Lung (tissue), 12 donors: ENCODE measurements around the gene PC. TPM values are rescaled to one million over a fixed set of nuclear protein-coding genes. Genes with fewer than 3 reads are reported as not detected.
A peak's percentile ranks its signal among the peaks of the same experiment; 100 is the strongest.

Experiments
- ATAC-seq: fragments of 200-7000 bp; cut with Tn5 transposase; one replicate; pipeline ENCODE4 v1.9.1; 2020; ENCODE audit warnings: moderate number of reproducible peaks; ENCODE audit not compliant: insufficient read depth, low FRiP score
- DNase-seq, 3 donors: peaks; one replicate each; pipeline ENCODE4 v3.0.0-alpha.2; 2013 to 2017
- H3K27ac ChIP-seq, 2 donors: one replicate each; pipeline ENCODE4 v1.5.1; 2013; ENCODE audit warnings: mild to moderate bottlenecking in 2 of 2, moderate library complexity in 2 of 2, control low read depth in 1 of 2, inconsistent platforms in 1 of 2, low read depth in 1 of 2, low read length in 1 of 2
- H3K27me3 ChIP-seq, 3 donors: one replicate each; pipeline ENCODE4 v1.5.1; 2013; ENCODE audit warnings: low read length in 2 of 3; ENCODE audit not compliant: control insufficient read depth in 3 of 3, insufficient read depth in 3 of 3
- H3K36me3 ChIP-seq, 4 donors: one replicate each; pipeline ENCODE4 v1.5.1; 2013; ENCODE audit warnings: low read length in 4 of 4, mild to moderate bottlenecking in 1 of 4, moderate library complexity in 1 of 4; ENCODE audit not compliant: control insufficient read depth in 4 of 4, insufficient read depth in 4 of 4
- H3K4me1 ChIP-seq, 5 donors: one replicate each; pipeline ENCODE4 v1.5.1; 2013; ENCODE audit warnings: low read length in 5 of 5, mild to moderate bottlenecking in 2 of 5, moderate library complexity in 1 of 5; ENCODE audit not compliant: control insufficient read depth in 5 of 5, insufficient read depth in 5 of 5
- H3K4me3 ChIP-seq: one replicate; pipeline ENCODE4 v1.5.1; 2013; ENCODE audit warnings: mild to moderate bottlenecking, control low read depth, moderate library complexity
- H3K9ac ChIP-seq, 2 donors: one replicate each; pipeline ENCODE4 v1.5.1; 2013; ENCODE audit warnings: low read length in 2 of 2, control low read depth in 1 of 2; ENCODE audit not compliant: insufficient read depth in 1 of 2
- H3K9me3 ChIP-seq, 4 donors: one replicate each; pipeline ENCODE4 v1.5.1; 2013; ENCODE audit warnings: low read length in 3 of 4, mild to moderate bottlenecking in 1 of 4, moderate library complexity in 1 of 4; ENCODE audit not compliant: control insufficient read depth in 4 of 4, insufficient read depth in 3 of 4
- CTCF ChIP-seq: IDR thresholded peaks from 2 replicates; pipeline ENCODE4 v1.5.1; 2012; ENCODE audit warnings: mild to moderate bottlenecking; ENCODE audit errors: control extremely low read depth, extremely low read depth
- WGBS, 2 donors: extraction: QIAGEN DNeasy Blood & Tissue Kit; methylation state at CpG; one replicate each; pipeline ENCODE4 v1.1.7; 2013; 5-methylcytosine and 5-hydroxymethylcytosine counted together
- polyA plus RNA-seq, 2 donors: library from polyadenylated mRNA; stranded (reverse); fragments of 200-250 nt; gene quantifications; one replicate each; pipeline ENCODE4 v1.2.1, GENCODE V29; 2013
- total RNA-seq, 2 donors: library from RNA; depleted of rRNA in 1 of 2; stranded (reverse); fragments of >200 nt in 1 of 2; gene quantifications; one replicate each; pipeline ENCODE4 v1.2.1, GENCODE V29; 2014 to 2021
- donor health status: control.
- donor health status: control.
- donor health status: Bipolar disorder and iron deficiency.
- donor health status: healthy.
- donor health status: DM: yes; HTN: yes; CAD: no.

Gene PC
- total and polyA plus RNA-seq, 4 donors = 5.5 to 32.5 (median 12.0) TPM

DNA sequence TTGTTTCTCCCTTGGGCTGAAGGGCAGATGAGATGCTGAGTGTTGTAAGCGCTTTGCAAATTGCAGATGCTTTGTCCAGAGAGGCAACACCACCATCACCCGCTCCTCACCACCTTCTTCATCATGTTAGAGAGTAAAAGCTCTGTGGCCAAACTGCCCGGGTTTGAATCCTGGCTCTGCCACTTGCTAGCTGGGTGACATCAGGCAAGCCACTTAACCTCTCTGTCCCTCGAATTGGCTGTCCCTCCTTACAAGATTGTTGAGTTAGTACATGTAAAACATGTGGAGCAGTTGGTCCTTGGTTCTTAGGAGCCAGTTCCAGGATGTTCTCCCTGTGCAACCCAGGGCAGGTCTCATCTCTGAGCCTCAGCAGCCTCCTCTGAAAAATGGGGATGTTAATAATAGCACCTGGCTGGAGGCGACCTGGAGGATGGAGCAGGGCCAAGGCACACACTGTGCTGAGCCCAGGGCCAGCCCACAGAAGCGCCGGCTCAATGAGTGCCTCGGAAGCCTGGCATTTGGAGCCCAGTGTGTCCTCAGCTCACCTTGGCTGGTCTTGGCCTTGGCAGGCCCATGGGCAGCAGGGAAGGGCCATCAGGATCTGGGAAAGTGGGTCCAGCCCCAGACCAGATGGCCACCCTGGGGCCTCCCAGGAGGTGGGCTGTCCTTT is 27.5 kb upstream of the PC start:
- Histone ChIP-seq H3K27ac (no peak overlapping the region), H3K36me3 (no peaks in the 10 kb centered on the region), H3K27me3 (no peaks in the 10 kb centered on the region), H3K9ac (no peak overlapping the region), H3K4me3 (no peak overlapping the region), H3K9me3 (no peaks in the 10 kb centered on the region), H3K4me1 (peaks cover 0 to 4% (median 3%) of the 10 kb centered on the region in 5 donors)
- ATAC-seq (no peak), DNase-seq (no peak)
- WGBS, 2 donors = 77 to 89% methylated on average over 8 of the region's 8 CpGs
- TF ChIP-seq CTCF = no peak

- 91 to 94% methylated on average over 5 of the region's 5 CpGs for WGBS, 2 donors
- Histone ChIP-seq H3K27me3 (no peaks in the 10 kb centered on the region), H3K27ac (no peak overlapping the region), H3K9me3 (peaks cover 0 to 4% (median 1%) of the 10 kb centered on the region in 4 donors), H3K4me1 (peaks cover 0 to 4% (median 3%) of the 10 kb centered on the region in 5 donors), H3K4me3 (no peak overlapping the region), H3K36me3 (no peaks in the 10 kb centered on the region), H3K9ac (no peak overlapping the region)
- DNase-seq = no peak
- no peak for TF ChIP-seq CTCF
- ATAC-seq = no peak
These were observed 25.2 kb upstream of the PC start for GRCh38 chr11:66983275-66983924.

GRCh38 chr11:66981976-66982578 is 23.9 kb upstream of the PC start:
- H3K36me3 ChIP-seq = no peaks in the 10 kb centered on the region
- peaks cover 0 to 3% (median 0%) of the 10 kb centered on the region in 5 donors for H3K4me1 ChIP-seq
- no peak overlapping the region for H3K9ac ChIP-seq
- H3K27ac ChIP-seq = no peak overlapping the region
- no peak overlapping the region for H3K4me3 ChIP-seq
- peak; percentile 74 to 85 (median 79) for DNase-seq
- WGBS, 2 donors = 10% methylated on average over 9 of the region's 9 CpGs
- no peaks in the 10 kb centered on the region for H3K27me3 ChIP-seq
- no peak for TF ChIP-seq CTCF
- ATAC-seq = no peak
- H3K9me3 ChIP-seq = peaks cover 0 to 8% (median 1%) of the 10 kb centered on the region in 4 donors
